SK-N-SH treated with all-trans-retinoic acid at 6 μM for 48 hours (cell line): ENCODE results near the gene DTL.

Experiments
- ATAC-seq: fragments of 200-7000 bp; cut with Tn5 transposase; 3 replicates; pipeline ENCODE4 v1.9.1; 2020; ENCODE audit warnings: mild to moderate bottlenecking, moderate library complexity
- ARNTL ChIP-seq: fragments of 450-650 bp; formaldehyde crosslinking; IDR thresholded peaks from 2 replicates; pipeline ENCODE4 v1.5.0; 2020; ENCODE audit warnings: low read depth, mild to moderate bottlenecking, moderate library complexity, borderline replicate concordance
- BACH2 ChIP-seq: fragments of 250-450 bp; sonication (Bioruptor Pico); IDR thresholded peaks from 2 replicates; pipeline ENCODE4 v1.9.0; 2021; ENCODE audit warnings: mild to moderate bottlenecking, borderline replicate concordance
- CSDC2 ChIP-seq: fragments of 250-450 bp; sonication (Bioruptor Pico); IDR thresholded peaks from 2 replicates; pipeline ENCODE4 v1.5.0; 2020; ENCODE audit warnings: mild to moderate bottlenecking, moderate library complexity
- ESRRG ChIP-seq: fragments of 250-450 bp; sonication (Bioruptor Pico); IDR thresholded peaks from 2 replicates; pipeline ENCODE4 v1.6.1; 2021; ENCODE audit warnings: mild to moderate bottlenecking
- ISL1 ChIP-seq: fragments of 250-450 bp; sonication (Bioruptor Pico); IDR thresholded peaks from 2 replicates; pipeline ENCODE4 v2.1.2; 2022; ENCODE audit warnings: mild to moderate bottlenecking, moderate library complexity
- OSR1 ChIP-seq: fragments of 250-450 bp; sonication (Bioruptor Pico); IDR thresholded peaks from 2 replicates; pipeline ENCODE4 v1.8.0; 2022; ENCODE audit warnings: moderate library complexity, mild to moderate bottlenecking, inconsistent platforms
- PATZ1 ChIP-seq: fragments of 250-450 bp; sonication (Bioruptor Pico); IDR thresholded peaks from 2 replicates; pipeline ENCODE4 v1.8.0; 2020; ENCODE audit warnings: mild to moderate bottlenecking, moderate library complexity, borderline replicate concordance
- POU6F1 ChIP-seq: fragments of 250-450 bp; sonication (Bioruptor Pico); IDR thresholded peaks from 2 replicates; pipeline ENCODE4 v1.8.0; 2021; ENCODE audit warnings: low read depth, mild to moderate bottlenecking, moderate library complexity, borderline replicate concordance
- PPARA ChIP-seq: fragments of 250-450 bp; sonication (Bioruptor Pico); IDR thresholded peaks from 2 replicates; pipeline ENCODE4 v1.5.0; 2020; ENCODE audit warnings: mild to moderate bottlenecking, borderline replicate concordance
- RARB ChIP-seq: fragments of 250-450 bp; sonication (Bioruptor Pico); IDR thresholded peaks from 2 replicates; pipeline ENCODE4 v1.8.0; 2021; ENCODE audit warnings: mild to moderate bottlenecking, moderate library complexity
- SNAI2 ChIP-seq: fragments of 250-450 bp; sonication (Bioruptor Pico); IDR thresholded peaks from 2 replicates; pipeline ENCODE4 v1.5.0; 2020; ENCODE audit warnings: mild to moderate bottlenecking, moderate library complexity
- TCF4 ChIP-seq: fragments of 250-450 bp; sonication (Bioruptor Pico); IDR thresholded peaks from 2 replicates; pipeline ENCODE4 v1.8.0; 2021; ENCODE audit warnings: mild to moderate bottlenecking, moderate library complexity, borderline replicate concordance
- TOX ChIP-seq: fragments of 250-450 bp; sonication (Bioruptor Pico); IDR thresholded peaks from 2 replicates; pipeline ENCODE4 v1.8.0; 2021; ENCODE audit warnings: mild to moderate bottlenecking, moderate library complexity, borderline replicate concordance
- ZC3H10 ChIP-seq: fragments of 250-450 bp; sonication (Bioruptor Pico); IDR thresholded peaks from 2 replicates; pipeline ENCODE4 v1.5.1; 2021; ENCODE audit warnings: mild to moderate bottlenecking, moderate library complexity
- ZFP3 ChIP-seq: fragments of 250-450 bp; sonication (Bioruptor Pico); IDR thresholded peaks from 2 replicates; pipeline ENCODE4 v1.5.0; 2020; ENCODE audit warnings: mild to moderate bottlenecking, moderate library complexity
- ZNF70 ChIP-seq: fragments of 450-650 bp; formaldehyde crosslinking; IDR thresholded peaks from 2 replicates; pipeline ENCODE4 v1.5.0; 2020; ENCODE audit warnings: mild to moderate bottlenecking, moderate library complexity
- ZNF8 ChIP-seq: fragments of 450-650 bp; formaldehyde crosslinking; IDR thresholded peaks from 2 replicates; pipeline ENCODE4 v1.5.0; 2020; ENCODE audit warnings: mild to moderate bottlenecking, moderate library complexity
- TF ChIP-seq, protein P1 (sequence below): fragments of 250-450 bp; sonication (Bioruptor Pico); IDR thresholded peaks from 2 replicates; pipeline ENCODE4 v1.5.0; 2020; ENCODE audit warnings: mild to moderate bottlenecking, moderate library complexity
- TF ChIP-seq, protein P2 (sequence below): fragments of 250-450 bp; sonication (Bioruptor Pico); IDR thresholded peaks from 2 replicates; pipeline ENCODE4 v1.5.1; 2021; ENCODE audit warnings: mild to moderate bottlenecking, moderate library complexity
- TF ChIP-seq, protein P3 (sequence below): fragments of 250-450 bp; sonication (Bioruptor Pico); IDR thresholded peaks from 2 replicates; pipeline ENCODE4 v1.5.1; 2020; ENCODE audit warnings: low read depth, mild to moderate bottlenecking, moderate library complexity

Gene DTL

GRCh38 chr1:212125654-212126053 lies 90.1 kb downstream of the DTL start:
- ATAC-seq: no peak
- no peak for TF ChIP-seq TOX
- TF ChIP-seq OSR1 (CRISPR knock-in tag): no peak
- TF ChIP-seq ZNF70 (CRISPR knock-in tag): no peak
- TF ChIP-seq, protein P1, sequence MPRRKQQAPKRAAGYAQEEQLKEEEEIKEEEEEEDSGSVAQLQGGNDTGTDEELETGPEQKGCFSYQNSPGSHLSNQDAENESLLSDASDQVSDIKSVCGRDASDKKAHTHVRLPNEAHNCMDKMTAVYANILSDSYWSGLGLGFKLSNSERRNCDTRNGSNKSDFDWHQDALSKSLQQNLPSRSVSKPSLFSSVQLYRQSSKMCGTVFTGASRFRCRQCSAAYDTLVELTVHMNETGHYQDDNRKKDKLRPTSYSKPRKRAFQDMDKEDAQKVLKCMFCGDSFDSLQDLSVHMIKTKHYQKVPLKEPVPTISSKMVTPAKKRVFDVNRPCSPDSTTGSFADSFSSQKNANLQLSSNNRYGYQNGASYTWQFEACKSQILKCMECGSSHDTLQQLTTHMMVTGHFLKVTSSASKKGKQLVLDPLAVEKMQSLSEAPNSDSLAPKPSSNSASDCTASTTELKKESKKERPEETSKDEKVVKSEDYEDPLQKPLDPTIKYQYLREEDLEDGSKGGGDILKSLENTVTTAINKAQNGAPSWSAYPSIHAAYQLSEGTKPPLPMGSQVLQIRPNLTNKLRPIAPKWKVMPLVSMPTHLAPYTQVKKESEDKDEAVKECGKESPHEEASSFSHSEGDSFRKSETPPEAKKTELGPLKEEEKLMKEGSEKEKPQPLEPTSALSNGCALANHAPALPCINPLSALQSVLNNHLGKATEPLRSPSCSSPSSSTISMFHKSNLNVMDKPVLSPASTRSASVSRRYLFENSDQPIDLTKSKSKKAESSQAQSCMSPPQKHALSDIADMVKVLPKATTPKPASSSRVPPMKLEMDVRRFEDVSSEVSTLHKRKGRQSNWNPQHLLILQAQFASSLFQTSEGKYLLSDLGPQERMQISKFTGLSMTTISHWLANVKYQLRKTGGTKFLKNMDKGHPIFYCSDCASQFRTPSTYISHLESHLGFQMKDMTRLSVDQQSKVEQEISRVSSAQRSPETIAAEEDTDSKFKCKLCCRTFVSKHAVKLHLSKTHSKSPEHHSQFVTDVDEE (CRISPR knock-in tag): no peak
- TF ChIP-seq ARNTL (CRISPR knock-in tag): no peak
- TF ChIP-seq RARB: no peak
- TF ChIP-seq PPARA (CRISPR knock-in tag): no peak
- TF ChIP-seq, all 23 proteins: peak for 0

DNA sequence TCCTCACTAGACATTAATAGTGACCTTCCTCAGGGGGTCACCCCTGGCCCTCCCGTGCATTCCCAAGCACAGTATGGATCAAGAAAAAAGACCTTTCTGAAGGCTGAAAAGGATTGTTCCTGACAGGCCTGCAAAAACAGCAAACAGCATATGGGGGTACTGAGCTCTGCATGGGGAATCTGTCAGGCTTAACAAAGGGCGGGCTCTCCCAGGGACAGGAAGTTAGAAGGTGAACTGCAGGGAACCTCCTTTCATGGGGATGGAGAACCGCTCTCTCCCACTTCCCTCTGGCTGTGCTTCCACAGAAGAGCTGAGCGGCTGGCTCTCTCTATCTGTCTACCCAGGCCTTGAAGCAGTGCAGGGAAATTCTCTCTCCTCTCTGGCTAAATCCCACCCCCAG lies 91.7 kb downstream of the DTL start:
- TF ChIP-seq ESRRG (CRISPR knock-in tag) (no peak), ISL1 (no peak), POU6F1 (no peak), RARB (no peak), SNAI2 (CRISPR knock-in tag) (no peak), BACH2 (CRISPR knock-in tag) (no peak), TCF4 (CRISPR knock-in tag) (no peak), ARNTL (CRISPR knock-in tag) (no peak), ZNF70 (CRISPR knock-in tag) (no peak), TOX (no peak), ZFP3 (CRISPR knock-in tag) (no peak), PPARA (CRISPR knock-in tag) (no peak), PATZ1 (CRISPR knock-in tag) (no peak), CSDC2 (no peak)
- TF ChIP-seq, protein P2, sequence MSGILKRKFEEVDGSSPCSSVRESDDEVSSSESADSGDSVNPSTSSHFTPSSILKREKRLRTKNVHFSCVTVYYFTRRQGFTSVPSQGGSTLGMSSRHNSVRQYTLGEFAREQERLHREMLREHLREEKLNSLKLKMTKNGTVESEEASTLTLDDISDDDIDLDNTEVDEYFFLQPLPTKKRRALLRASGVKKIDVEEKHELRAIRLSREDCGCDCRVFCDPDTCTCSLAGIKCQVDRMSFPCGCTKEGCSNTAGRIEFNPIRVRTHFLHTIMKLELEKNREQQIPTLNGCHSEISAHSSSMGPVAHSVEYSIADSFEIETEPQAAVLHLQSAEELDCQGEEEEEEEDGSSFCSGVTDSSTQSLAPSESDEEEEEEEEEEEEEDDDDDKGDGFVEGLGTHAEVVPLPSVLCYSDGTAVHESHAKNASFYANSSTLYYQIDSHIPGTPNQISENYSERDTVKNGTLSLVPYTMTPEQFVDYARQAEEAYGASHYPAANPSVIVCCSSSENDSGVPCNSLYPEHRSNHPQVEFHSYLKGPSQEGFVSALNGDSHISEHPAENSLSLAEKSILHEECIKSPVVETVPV: no peak
- TF ChIP-seq, all 23 proteins: peak for 0
- ATAC-seq: no peak

- ATAC-seq: no peak
- TF ChIP-seq ISL1: no peak
- no peak for TF ChIP-seq TCF4 (CRISPR knock-in tag)
- TF ChIP-seq PPARA (CRISPR knock-in tag): no peak
- no peak for TF ChIP-seq ZC3H10 (CRISPR knock-in tag)
- TF ChIP-seq, protein P1 (CRISPR knock-in tag): no peak
- TF ChIP-seq, protein P3, sequence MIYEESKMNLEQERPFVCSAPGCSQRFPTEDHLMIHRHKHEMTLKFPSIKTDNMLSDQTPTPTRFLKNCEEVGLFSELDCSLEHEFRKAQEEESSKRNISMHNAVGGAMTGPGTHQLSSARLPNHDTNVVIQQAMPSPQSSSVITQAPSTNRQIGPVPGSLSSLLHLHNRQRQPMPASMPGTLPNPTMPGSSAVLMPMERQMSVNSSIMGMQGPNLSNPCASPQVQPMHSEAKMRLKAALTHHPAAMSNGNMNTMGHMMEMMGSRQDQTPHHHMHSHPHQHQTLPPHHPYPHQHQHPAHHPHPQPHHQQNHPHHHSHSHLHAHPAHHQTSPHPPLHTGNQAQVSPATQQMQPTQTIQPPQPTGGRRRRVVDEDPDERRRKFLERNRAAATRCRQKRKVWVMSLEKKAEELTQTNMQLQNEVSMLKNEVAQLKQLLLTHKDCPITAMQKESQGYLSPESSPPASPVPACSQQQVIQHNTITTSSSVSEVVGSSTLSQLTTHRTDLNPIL (CRISPR knock-in tag): no peak
- TF ChIP-seq OSR1 (CRISPR knock-in tag): no peak
- no peak for TF ChIP-seq ARNTL (CRISPR knock-in tag)
- TF ChIP-seq ZNF8 (CRISPR knock-in tag): no peak
- TF ChIP-seq ZFP3 (CRISPR knock-in tag): no peak
Measured at GRCh38 chr1:212129781-212130180, 94.2 kb downstream of the DTL start.
